Smooth muscle cell (in vitro differentiated cells): ENCODE measurements around the gene HNRNPM. TPM values are rescaled to one million over a fixed set of nuclear protein-coding genes. Genes with fewer than 3 reads are reported as not detected.

ENCODE experiments used
- DNase-seq: peaks from one replicate; lab custom pipeline; 2025; ENCODE audit not compliant: unreplicated experiment; lab: John Stamatoyannopoulos, UW
- H2AFZ ChIP-seq: fragments of 200-600 bp; sonication (generic); 2 replicates; pipeline ENCODE4 v1.6.0; 2016; ENCODE audit warnings: antibody characterized with exemption, low read depth, mild to moderate bottlenecking
- H3F3A ChIP-seq: fragments of 200-600 bp; sonication (generic); 2 replicates; pipeline ENCODE4 v1.6.0; 2017; ENCODE audit warnings: antibody characterized with exemption, low read depth
- H3K27ac ChIP-seq: fragments of 200-600 bp; sonication (generic); 2 replicates; pipeline ENCODE4 v1.5.1; 2016; ENCODE audit warnings: low read depth, mild to moderate bottlenecking
- H3K27me3 ChIP-seq: fragments of 200-600 bp; sonication (generic); 2 replicates; pipeline ENCODE4 v1.6.1; 2016; ENCODE audit warnings: low read depth, mild to moderate bottlenecking
- H3K36me3 ChIP-seq: fragments of 200-600 bp; sonication (generic); 2 replicates; pipeline ENCODE4 v1.5.1; 2016; ENCODE audit warnings: low read depth
- H3K4me1 ChIP-seq: fragments of 200-600 bp; sonication (generic); 2 replicates; pipeline ENCODE4 v1.5.1; 2016; ENCODE audit warnings: low read depth
- H3K4me2 ChIP-seq: fragments of 200-600 bp; sonication (generic); 2 replicates; pipeline ENCODE4 v1.6.0; 2016; ENCODE audit warnings: mild to moderate bottlenecking
- H3K4me3 ChIP-seq: fragments of 200-600 bp; sonication (generic); 2 replicates; pipeline ENCODE4 v1.5.1; 2016; ENCODE audit warnings: mild to moderate bottlenecking
- H3K79me2 ChIP-seq: fragments of 200-600 bp; sonication (generic); 2 replicates; pipeline ENCODE4 v1.6.0; 2016; ENCODE audit warnings: low read depth, mild to moderate bottlenecking
- H3K9ac ChIP-seq: fragments of 200-600 bp; sonication (generic); 2 replicates; pipeline ENCODE4 v1.6.0; 2016; ENCODE audit warnings: low read depth
- H3K9me3 ChIP-seq: fragments of 200-600 bp; sonication (generic); replicated peaks from 2 replicates; pipeline ENCODE4 v1.5.1; 2016; ENCODE audit warnings: low read depth
- H4K20me1 ChIP-seq: fragments of 200-600 bp; sonication (generic); 2 replicates; pipeline ENCODE4 v1.6.0; 2016; ENCODE audit warnings: low read depth
- CTCF ChIP-seq: fragments of 200-600 bp; sonication (generic); IDR thresholded peaks from 2 replicates; pipeline ENCODE4 v1.5.1; 2017; ENCODE audit warnings: borderline replicate concordance, mild to moderate bottlenecking, antibody characterized with exemption; ENCODE audit not compliant: insufficient read depth, poor library complexity, severe bottlenecking
- WGBS: methylation state at CpG from one replicate; pipeline ENCODE4 v1.1.7; 2016; ENCODE audit warnings: low lambda C conversion rate; 5-methylcytosine and 5-hydroxymethylcytosine counted together
- polyA plus RNA-seq: library from polyadenylated mRNA; unstranded; fragments of >200 nt; fragmentation: Nextera tagmentation; extraction: Ambion mirVana; gene quantifications from 2 replicates; pipeline ENCODE4 v1.2.1, GENCODE V29; 2016
- total RNA-seq: library from RNA; depleted of rRNA; stranded (reverse); fragments of >200 nt; gene quantifications from 2 replicates; pipeline ENCODE4 v1.2.3, GENCODE V29; 2014

The HNRNPM gene
- total and polyA plus RNA-seq, 2 experiments from 2014 or later = 44.3 to 143 TPM

- Histone ChIP-seq H3K79me2 (peaks cover 80% of the 10 kb centered on the region), H3K27me3 (no peaks in the 10 kb centered on the region), H3K27ac (peak overlapping the region; percentile 31), H3F3A (peaks cover 12% of the 10 kb centered on the region), H3K4me1 (no peaks in the 10 kb centered on the region), H3K4me2 (no peak overlapping the region), H2AFZ (no peak overlapping the region), H3K4me3 (no peak overlapping the region), H3K9ac (no peak overlapping the region), H3K9me3 (no peaks in the 10 kb centered on the region), H3K36me3 (peaks cover 22% of the 10 kb centered on the region), H4K20me1 (peaks cover 95% of the 10 kb centered on the region)
- no peak for DNase-seq
- TF ChIP-seq CTCF = no peak
- WGBS = 94% methylated on average over 3 of the region's 3 CpGs
These were observed 23.3 kb downstream of the HNRNPM start for GRCh38 chr19:8468124-8468523.

- Histone ChIP-seq H3K79me2 (peaks cover 80% of the 10 kb centered on the region), H3K36me3 (peaks cover 25% of the 10 kb centered on the region)
- TF ChIP-seq CTCF = no peak
These were observed 24.1 kb downstream of the HNRNPM start for GRCh38 chr19:8468761-8469373.

DNA sequence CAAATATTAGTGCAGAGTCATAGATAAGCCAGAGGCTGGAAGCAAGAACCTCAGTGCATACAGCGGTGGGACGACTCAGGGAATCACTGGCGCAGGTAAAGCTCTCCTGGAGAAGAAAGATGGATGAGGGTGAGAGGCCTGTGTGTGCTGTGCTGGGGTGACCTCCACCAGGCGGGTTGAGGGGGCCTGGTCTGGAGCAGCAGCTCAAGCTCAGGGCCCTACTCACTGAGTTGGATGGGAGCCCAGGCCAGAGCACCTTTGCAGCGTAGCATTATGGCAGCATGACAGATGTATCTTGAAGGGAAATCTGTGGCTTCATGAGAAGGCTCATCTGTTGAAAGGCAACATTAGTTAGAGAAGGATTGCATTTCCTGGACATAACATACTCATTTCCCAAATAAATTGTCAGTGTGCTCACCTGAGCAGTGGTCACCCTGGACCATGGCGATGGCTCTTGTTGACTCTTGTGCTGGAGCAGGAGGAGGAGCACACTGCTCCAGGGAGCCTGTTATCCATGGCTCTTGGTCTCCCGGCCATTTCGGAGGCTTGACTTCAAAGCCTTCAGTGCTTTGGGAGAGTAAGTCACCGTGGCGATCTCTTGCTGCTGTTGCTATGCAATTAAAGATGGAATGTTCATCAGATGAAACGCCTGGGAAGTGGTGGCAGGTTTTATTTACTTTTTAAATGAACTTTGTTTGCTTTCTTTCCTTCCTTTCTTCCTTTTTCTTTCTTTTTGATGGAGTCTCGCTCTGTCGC is 25.0 kb downstream of the HNRNPM start:
- peaks cover 12% of the 10 kb centered on the region for H3F3A ChIP-seq
- 90% methylated on average over 13 of the region's 13 CpGs for WGBS
- peaks cover 95% of the 10 kb centered on the region for H4K20me1 ChIP-seq
- TF ChIP-seq CTCF = no peak
- H3K4me1 ChIP-seq = no peaks in the 10 kb centered on the region
- no peak overlapping the region for H2AFZ ChIP-seq
- no peak overlapping the region for H3K4me3 ChIP-seq
- H3K27ac ChIP-seq = peak overlapping the region; percentile 31
- no peak overlapping the region for H3K9ac ChIP-seq
- no peak overlapping the region for H3K4me2 ChIP-seq
- H3K9me3 ChIP-seq = no peaks in the 10 kb centered on the region
- no peaks in the 10 kb centered on the region for H3K27me3 ChIP-seq
- peaks cover 75% of the 10 kb centered on the region for H3K79me2 ChIP-seq
- peaks cover 27% of the 10 kb centered on the region for H3K36me3 ChIP-seq
- no peak for DNase-seq

More at GRCh38 chr19:8468761-8469373, 24.1 kb downstream of the HNRNPM start:
- Histone ChIP-seq H2AFZ (no peak overlapping the region), H3K4me3 (no peak overlapping the region), H3K27me3 (no peaks in the 10 kb centered on the region), H4K20me1 (peaks cover 95% of the 10 kb centered on the region), H3K9ac (no peak overlapping the region), H3K27ac (peak overlapping the region; percentile 31), H3F3A (peaks cover 12% of the 10 kb centered on the region), H3K9me3 (no peaks in the 10 kb centered on the region), H3K4me2 (no peak overlapping the region), H3K4me1 (no peaks in the 10 kb centered on the region)
- DNase-seq = no peak
- WGBS = 76% methylated on average over 8 of the region's 8 CpGs
